SKM-1 (cell line): ENCODE measurements around the gene VPS13D.

ENCODE experiments used
- DNase-seq: peaks from one replicate; lab custom pipeline; 2025; ENCODE audit not compliant: unreplicated experiment; lab: John Stamatoyannopoulos, UW

Gene VPS13D

GRCh38 chr1:12480748-12481362, 251.0 kb downstream of the VPS13D start:
- no peak for DNase-seq

GRCh38 chr1:12481928-12482327, 252.1 kb downstream of the VPS13D start:
- no peak for DNase-seq

DNA sequence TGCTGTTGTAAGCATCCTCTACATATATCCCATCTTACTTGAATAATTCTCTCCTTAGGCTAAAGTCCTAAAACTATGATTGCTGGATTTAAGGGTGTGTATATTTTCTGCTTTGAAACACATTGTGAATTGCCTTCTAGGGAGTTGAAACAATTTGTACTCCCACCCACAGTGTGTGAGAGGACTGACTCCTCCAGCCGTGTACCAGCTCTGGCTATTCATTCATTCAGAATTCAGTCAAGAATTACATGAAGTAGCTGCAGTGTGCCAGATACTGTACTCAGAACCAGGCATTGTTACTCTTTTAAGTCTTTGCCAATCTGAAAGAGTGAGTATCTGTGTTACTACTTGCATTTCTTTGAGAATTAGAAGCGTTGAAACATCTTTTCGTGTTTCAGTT, 253.2 kb downstream of the VPS13D start:
- no peak for DNase-seq

GRCh38 chr1:12485231-12486058, 255.6 kb downstream of the VPS13D start:
- DNase-seq, result no peak

DNA sequence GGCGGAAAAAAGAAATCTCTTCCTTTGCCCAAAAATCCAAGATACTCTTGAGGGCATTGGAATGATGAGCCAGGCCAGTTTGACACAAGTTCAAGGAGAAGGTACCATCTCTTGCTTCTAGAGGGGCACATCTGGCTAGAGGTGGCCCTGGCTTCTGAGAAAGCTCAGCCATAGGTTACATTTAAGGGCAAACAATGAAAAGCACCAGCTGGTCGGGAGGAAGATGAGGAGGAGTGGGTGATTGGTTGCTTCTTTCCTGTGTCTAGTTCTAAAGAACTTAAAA, 256.2 kb downstream of the VPS13D start:
- DNase-seq, result no peak

GRCh38 chr1:12486401-12487005, 256.7 kb downstream of the VPS13D start:
- no peak for DNase-seq

DNA sequence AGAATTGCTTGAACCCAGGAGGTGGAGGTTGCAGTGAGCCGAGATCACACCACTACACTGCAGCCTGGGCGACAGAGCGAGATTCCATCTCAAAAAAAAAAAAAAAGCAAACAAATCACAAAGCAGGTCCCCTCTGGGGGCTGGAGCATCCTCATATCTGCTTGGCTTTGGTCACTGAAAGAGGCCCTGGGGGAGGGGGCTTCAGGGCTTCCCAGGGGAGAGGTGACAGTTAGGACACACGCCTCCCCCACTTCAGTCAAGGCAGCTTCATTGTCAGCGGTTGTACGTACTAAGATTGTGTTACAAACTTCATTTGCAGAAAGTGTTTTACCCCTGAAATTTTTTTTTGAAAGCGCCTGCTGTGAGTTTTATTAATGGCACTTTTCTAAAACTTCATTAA, 257.7 kb downstream of the VPS13D start:
- no peak for DNase-seq

- no peak for DNase-seq
Observed at GRCh38 chr1:12488666-12489354, 259.0 kb downstream of the VPS13D start.

DNA sequence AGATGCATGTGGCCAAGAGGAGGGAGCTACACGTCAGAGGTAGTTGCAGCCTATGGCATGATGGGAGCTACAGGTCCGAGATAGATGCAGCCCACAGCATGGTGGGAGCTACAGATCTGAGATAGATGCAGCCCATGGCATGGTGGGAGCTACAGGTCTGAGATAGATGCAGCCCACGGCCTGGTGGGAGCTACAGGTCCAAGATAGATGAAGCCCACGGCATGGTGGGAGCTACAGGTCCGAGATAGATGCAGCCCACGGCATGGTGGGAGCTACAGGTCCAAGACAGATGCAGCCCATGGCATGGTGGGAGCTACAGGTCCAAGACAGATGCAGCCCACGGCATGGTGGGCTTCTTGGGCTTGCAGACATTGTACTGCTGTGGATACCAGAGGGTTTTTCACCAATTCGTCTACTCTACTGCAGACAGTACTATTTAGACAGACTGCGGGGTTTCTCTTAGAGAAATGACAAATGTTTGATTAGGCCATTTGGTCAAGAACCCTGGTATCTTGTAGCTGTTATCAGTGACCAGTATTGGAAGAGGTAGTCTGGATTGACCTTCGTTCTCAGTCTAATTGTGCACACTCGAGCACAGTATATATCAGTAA, 260.8 kb downstream of the VPS13D start:
- DNase-seq, result no peak

- no peak for DNase-seq
Observed at GRCh38 chr1:12491656-12492055, 261.8 kb downstream of the VPS13D start.

DNA sequence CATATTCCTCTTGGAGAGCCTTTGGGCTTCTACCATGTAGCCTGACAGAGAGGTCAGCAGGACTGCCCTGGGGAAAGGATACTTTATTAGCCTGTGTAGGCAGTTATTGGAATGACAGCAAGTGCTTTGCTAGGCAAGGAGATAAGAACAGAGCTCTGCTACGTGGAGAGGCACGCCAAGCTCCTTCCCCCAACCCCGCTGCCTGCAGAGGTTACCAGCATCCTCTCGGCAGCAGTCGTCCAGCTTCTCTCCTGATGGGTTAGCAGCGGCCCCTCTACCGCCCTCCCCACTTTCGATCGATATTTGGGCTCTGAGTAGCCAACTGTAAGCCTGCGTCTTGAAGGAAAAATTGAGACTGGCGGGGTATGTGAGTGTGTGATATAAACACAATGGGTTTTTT, 265.9 kb downstream of the VPS13D start:
- DNase-seq, result no peak

DNA sequence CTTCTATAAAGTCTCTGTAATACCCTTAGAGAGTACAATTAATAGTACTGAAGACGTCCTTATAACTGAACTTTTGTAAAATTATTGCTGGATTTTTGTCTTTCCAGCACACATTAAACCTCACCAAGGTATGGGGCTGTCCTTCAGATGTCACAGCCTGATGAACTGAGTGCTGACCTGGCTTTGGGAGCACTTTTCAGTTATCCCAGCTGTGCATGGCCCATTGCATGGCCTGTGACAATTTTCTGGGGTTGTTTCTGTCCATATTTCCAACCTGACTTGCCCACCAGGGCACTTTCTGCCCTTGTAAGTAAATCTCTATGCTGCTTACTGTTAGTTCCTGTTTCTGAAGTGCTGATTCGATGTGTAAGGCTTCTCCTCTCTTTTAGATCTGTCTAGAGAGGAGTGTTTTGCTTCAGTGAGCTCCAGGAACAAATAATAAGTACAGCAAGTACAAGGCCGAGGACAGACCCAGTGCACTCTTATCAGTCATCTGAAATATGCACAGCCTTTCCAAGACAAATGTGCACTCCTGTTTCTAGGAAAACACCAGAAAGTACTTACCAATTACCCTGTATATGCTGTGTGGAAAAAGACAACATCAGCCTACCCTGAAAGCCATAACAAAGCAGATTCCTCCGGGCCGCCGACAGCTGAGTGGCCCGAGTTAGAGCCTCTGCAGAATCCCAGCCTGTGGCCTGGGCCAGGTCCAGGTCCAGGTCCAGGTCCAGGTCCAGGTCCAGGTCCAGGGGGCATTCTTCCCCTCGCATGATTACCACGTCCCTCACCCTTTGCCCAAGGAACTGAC, 266.5 kb downstream of the VPS13D start:
- DNase-seq, result no peak

DNA sequence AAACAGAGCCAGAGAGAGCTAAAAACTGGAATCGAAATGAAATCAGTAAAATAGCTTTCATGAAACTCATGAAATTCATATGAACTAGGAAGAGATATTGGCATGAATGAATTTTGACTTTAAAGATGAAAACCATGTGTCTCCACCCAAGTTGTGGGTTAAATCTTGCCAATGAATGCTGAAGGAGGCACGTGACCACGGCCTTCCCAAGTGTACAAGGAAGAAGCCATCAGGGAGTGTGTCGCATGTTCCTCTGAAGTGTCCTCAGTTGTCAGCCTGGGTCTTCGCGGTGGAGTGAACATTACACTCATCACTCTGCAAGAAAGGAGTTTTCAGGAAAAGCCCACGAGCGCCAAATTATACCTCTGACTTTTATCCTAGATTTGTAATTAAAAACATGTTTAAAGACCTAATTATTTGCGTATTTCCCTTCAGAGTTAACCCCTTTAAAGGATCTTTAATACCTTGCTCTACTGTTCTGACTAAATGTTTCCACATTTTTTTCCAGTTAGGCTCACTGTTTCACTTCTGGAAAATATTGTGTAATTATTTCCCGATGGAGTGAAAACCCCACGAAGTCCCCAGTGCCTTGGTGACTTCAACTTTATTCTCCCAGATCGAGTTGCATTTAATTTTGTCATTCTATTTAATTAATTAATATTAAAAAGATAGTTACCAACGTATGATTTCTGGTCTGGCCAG, 269.9 kb downstream of the VPS13D start:
- DNase-seq, result no peak

- no peak for DNase-seq
Observed at GRCh38 chr1:12501661-12502060, 271.8 kb downstream of the VPS13D start.

DNA sequence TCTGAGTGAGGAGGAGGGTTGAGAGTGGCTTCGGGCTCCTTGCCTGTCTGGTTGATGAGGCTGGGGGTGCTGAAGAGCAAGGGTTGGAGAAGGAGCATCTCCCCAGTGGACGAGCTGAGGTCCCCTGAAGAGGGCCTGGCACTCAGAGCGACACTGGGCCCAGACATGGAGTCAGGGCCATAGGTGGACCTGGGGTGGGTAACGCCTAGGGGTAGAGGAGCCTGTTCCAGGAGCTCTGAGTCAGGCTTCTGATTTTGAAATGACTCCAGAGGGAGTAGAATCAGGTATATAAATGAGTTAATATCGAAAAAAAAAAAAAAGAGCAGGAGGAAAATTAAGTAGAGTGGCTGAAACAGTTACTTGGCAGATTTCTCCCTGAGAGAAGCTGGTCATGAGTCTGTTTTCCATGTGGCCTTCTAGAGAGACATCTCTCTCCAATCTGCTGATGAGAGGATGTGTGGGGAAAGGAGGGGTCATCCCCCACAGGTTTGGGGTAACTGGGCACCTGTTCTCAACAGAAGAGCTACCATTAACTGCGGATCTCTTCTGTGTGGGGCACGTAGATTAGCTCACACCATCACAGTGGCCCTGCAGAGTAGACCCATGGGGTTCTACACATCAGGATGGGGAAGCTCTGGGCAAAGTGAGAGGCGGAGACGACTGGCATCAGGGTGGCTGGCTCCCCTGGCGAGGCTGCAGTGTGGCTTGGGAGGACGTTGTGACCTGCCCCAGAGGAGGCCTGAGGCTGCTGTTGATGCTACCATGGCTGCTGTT, 272.7 kb downstream of the VPS13D start:
- DNase-seq, result no peak

GRCh38 chr1:12503709-12504108, 273.9 kb downstream of the VPS13D start:
- DNase-seq, result no peak

- no peak for DNase-seq
Observed at GRCh38 chr1:12504601-12505000, 274.8 kb downstream of the VPS13D start.

- DNase-seq, result no peak
Observed at GRCh38 chr1:12505231-12505630, 275.4 kb downstream of the VPS13D start.

DNA sequence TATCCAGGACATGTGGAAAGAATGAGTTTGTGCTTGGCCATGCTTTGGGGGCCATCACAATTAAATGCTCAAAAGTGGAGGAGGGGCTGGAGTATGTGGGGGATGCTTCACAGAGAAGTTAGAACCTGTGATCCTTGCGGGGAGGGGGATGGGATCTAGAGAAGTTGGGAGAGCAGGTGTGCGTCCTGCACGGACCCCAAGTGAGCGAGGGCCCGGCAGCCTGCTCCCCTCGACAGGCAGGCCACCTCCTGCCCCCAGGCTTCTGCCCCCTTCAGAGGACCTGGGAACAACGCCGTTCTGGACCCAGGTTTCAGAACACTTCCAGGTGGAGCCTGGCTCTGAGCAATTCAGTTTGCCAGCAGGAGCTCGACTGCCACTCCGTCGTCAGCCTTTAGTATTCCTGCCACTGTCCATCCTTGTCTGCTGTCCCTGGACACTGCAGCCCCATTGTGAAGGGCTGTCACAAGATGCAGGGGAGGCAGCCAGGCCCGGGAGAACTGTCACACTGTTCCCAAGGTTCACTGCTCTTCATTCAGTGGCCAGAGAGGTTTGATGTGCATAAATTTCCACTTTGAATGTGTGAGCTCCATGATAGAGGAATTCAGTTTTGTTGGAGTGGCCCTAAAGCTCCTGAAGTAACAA, 275.9 kb downstream of the VPS13D start:
- DNase-seq, result no peak
